ENCODE results near the gene BZW2. TPM values are rescaled to one million over a fixed set of nuclear protein-coding genes. Genes with fewer than 3 reads are reported as not detected.
"Not testable (repeated sequence)": the region's sequence is repeated elsewhere in the genome, so short reads cannot be mapped to it uniquely, and the experiment has no call there.

BZW2 gene
- total RNA-seq, 1 donor from 2014 or later, result 61.4 TPM

GRCh38 chr7:16677978-16678494 lies 32.1 kb downstream of the BZW2 start:
- intact Hi-C loops (cut with DNase I), result no loop called here
- no peak overlapping the region for H3K4me3 ChIP-seq
- H3K36me3 ChIP-seq, result peaks cover 0 to 24% of the 10 kb centered on the region in 2 donors
- H3K9me3 ChIP-seq, result no peaks in the 10 kb centered on the region
- no peak for DNase-seq (ENCODE audit: extremely low spot score in 2 of 2)
- H3K27me3 ChIP-seq, result no peaks in the 10 kb centered on the region
- H3K4me1 ChIP-seq, result peaks cover 9% of the 10 kb centered on the region
- TF ChIP-seq POLR2A (IDR thresholded peaks at IDR 0.05) (no peak), CTCF (IDR thresholded peaks at IDR 0.05) (no peak), POLR2AphosphoS5 (IDR thresholded peaks at IDR 0.05; ENCODE audit: insufficient read depth in 1 of 2, low read depth in 1 of 2) (no peak)
- no peak overlapping the region for H3K27ac ChIP-seq

GRCh38 chr7:16678645-16679566 lies 32.9 kb downstream of the BZW2 start:
- H3K4me1 ChIP-seq; H3K27ac ChIP-seq; H3K27me3 ChIP-seq; DNase-seq (ENCODE audit: extremely low spot score in 2 of 2); intact Hi-C loops (cut with DNase I); H3K9me3 ChIP-seq; H3K4me3 ChIP-seq: not testable (repeated sequence)
- peaks cover 0 to 26% of the 10 kb centered on the region in 2 donors for H3K36me3 ChIP-seq

- no peaks in the 10 kb centered on the region for H3K9me3 ChIP-seq
- TF ChIP-seq POLR2AphosphoS5 (IDR thresholded peaks at IDR 0.05; ENCODE audit: insufficient read depth in 1 of 2, low read depth in 1 of 2) (no peak), CTCF (IDR thresholded peaks at IDR 0.05) (no peak), POLR2A (IDR thresholded peaks at IDR 0.05) (no peak)
- DNase-seq (ENCODE audit: extremely low spot score in 2 of 2), result no peak
- peaks cover 0 to 33% of the 10 kb centered on the region in 2 donors for H3K36me3 ChIP-seq
- H3K27ac ChIP-seq, result no peak overlapping the region
- no peaks in the 10 kb centered on the region for H3K27me3 ChIP-seq
- no peaks in the 10 kb centered on the region for H3K4me1 ChIP-seq
- no peak overlapping the region for H3K4me3 ChIP-seq
- intact Hi-C loops (cut with DNase I), result no loop called here
Observed at GRCh38 chr7:16684935-16685334, 39.0 kb downstream of the BZW2 start.

- intact Hi-C loops (cut with DNase I), result no loop called here
- Histone ChIP-seq H3K27ac (no peak overlapping the region), H3K4me3 (no peak overlapping the region), H3K9me3 (no peaks in the 10 kb centered on the region), H3K4me1 (no peaks in the 10 kb centered on the region), H3K27me3 (no peaks in the 10 kb centered on the region), H3K36me3 (peaks cover 3 to 39% of the 10 kb centered on the region in 2 donors)
- TF ChIP-seq POLR2A (IDR thresholded peaks at IDR 0.05) (no peak), POLR2AphosphoS5 (IDR thresholded peaks at IDR 0.05; ENCODE audit: insufficient read depth in 1 of 2, low read depth in 1 of 2) (no peak)
- DNase-seq (ENCODE audit: extremely low spot score in 2 of 2), result no peak
Observed at GRCh38 chr7:16685535-16685934, 39.6 kb downstream of the BZW2 start.

- H3K9me3 ChIP-seq, result no peaks in the 10 kb centered on the region
- intact Hi-C loops (cut with DNase I), result no loop called here
- H3K36me3 ChIP-seq, result peaks cover 3 to 25% of the 10 kb centered on the region in 2 donors
- TF ChIP-seq POLR2AphosphoS5 (IDR thresholded peaks at IDR 0.05; ENCODE audit: insufficient read depth in 1 of 2, low read depth in 1 of 2) (no peak), CTCF (IDR thresholded peaks at IDR 0.05) (no peak), POLR2A (IDR thresholded peaks at IDR 0.05) (no peak)
- H3K4me3 ChIP-seq, result no peak overlapping the region
- no peak for DNase-seq (ENCODE audit: extremely low spot score in 2 of 2)
- no peaks in the 10 kb centered on the region for H3K4me1 ChIP-seq
- H3K27ac ChIP-seq, result no peak overlapping the region
- no peaks in the 10 kb centered on the region for H3K27me3 ChIP-seq
Observed at GRCh38 chr7:16688249-16688648, 42.3 kb downstream of the BZW2 start.

- TF ChIP-seq POLR2AphosphoS5 (IDR thresholded peaks at IDR 0.05; ENCODE audit: insufficient read depth in 1 of 2, low read depth in 1 of 2) (no peak), CTCF (IDR thresholded peaks at IDR 0.05) (no peak), POLR2A (IDR thresholded peaks at IDR 0.05) (no peak)
- no peaks in the 10 kb centered on the region for H3K4me1 ChIP-seq
- H3K27me3 ChIP-seq, result no peaks in the 10 kb centered on the region
- H3K4me3 ChIP-seq, result no peak overlapping the region
- no peak overlapping the region for H3K27ac ChIP-seq
- no peaks in the 10 kb centered on the region for H3K9me3 ChIP-seq
- intact Hi-C loops (cut with DNase I), result no loop called here
- H3K36me3 ChIP-seq, result peaks cover 3 to 21% of the 10 kb centered on the region in 2 donors
- no peak for DNase-seq (ENCODE audit: extremely low spot score in 2 of 2)
Observed at GRCh38 chr7:16691241-16691640, 45.3 kb downstream of the BZW2 start.

Data from vagina (tissue), 2 donors.